Activated B cell treated with CpG ODN at 0.5 μM for 24 hours (primary cell): ENCODE measurements around the gene RPS15. TPM values are rescaled to one million over a fixed set of nuclear protein-coding genes. Genes with fewer than 3 reads are reported as not detected.

Experiments
- ATAC-seq: fragments of 200-7000 bp; cut with Tn5 transposase; one replicate; pipeline ENCODE4 v1.10.0; 2021; ENCODE audit warnings: low read depth, mild to moderate bottlenecking, moderate library complexity
- CTCF ChIA-PET: fragments of 350-600 bp; sonication (Branson Sonifier 250); formaldehyde crosslinking; loops from one replicate; lab custom pipeline; 2021; ENCODE audit warnings: antibody characterized with exemption; lab: Charles Lee
- POLR2A ChIA-PET: fragments of 350-600 bp; sonication (Branson Sonifier 250); formaldehyde crosslinking; loops from one replicate; lab custom pipeline; 2021; ENCODE audit warnings: antibody characterized with exemption; lab: Charles Lee
- DNase-seq: peaks from one replicate; pipeline ENCODE4 v3.0.0; 2022
- H3K27ac Mint-ChIP-seq: one replicate; pipeline ENCODE4 v1.8.0; 2020; ENCODE audit warnings: mixed read lengths
- H3K27me3 Mint-ChIP-seq: one replicate; pipeline ENCODE4 v1.8.0; 2021; ENCODE audit warnings: mixed read lengths
- H3K36me3 Mint-ChIP-seq: one replicate; pipeline ENCODE4 v1.8.0; 2021; ENCODE audit warnings: low read depth, mixed read lengths
- H3K4me1 Mint-ChIP-seq: one replicate; pipeline ENCODE4 v1.8.0; 2021; ENCODE audit warnings: mixed read lengths
- H3K4me3 Mint-ChIP-seq: one replicate; pipeline ENCODE4 v1.8.0; 2020; ENCODE audit warnings: mild to moderate bottlenecking, mixed read lengths
- H3K9me3 Mint-ChIP-seq: one replicate; pipeline ENCODE4 v1.8.0; 2020; ENCODE audit warnings: mixed read lengths
- CTCF ChIP-seq: fragments of 200-600 bp; IDR thresholded peaks from one replicate; pipeline ENCODE4 v1.8.0; 2022; ENCODE audit warnings: antibody characterized with exemption, mild to moderate bottlenecking
- intact Hi-C: fragments of 100-400 bp; cut with micrococcal nuclease; formaldehyde crosslinking; loops from one replicate; pipeline ENCODE4 v1.15.1; 2024
- total RNA-seq: library from RNA; stranded (reverse); gene quantifications from 2 replicates; pipeline ENCODE4 v1.2.3, GENCODE V29; 2022

RPS15 gene
- total RNA-seq, 1 donor from 2014 or later: 1,788 TPM

DNA sequence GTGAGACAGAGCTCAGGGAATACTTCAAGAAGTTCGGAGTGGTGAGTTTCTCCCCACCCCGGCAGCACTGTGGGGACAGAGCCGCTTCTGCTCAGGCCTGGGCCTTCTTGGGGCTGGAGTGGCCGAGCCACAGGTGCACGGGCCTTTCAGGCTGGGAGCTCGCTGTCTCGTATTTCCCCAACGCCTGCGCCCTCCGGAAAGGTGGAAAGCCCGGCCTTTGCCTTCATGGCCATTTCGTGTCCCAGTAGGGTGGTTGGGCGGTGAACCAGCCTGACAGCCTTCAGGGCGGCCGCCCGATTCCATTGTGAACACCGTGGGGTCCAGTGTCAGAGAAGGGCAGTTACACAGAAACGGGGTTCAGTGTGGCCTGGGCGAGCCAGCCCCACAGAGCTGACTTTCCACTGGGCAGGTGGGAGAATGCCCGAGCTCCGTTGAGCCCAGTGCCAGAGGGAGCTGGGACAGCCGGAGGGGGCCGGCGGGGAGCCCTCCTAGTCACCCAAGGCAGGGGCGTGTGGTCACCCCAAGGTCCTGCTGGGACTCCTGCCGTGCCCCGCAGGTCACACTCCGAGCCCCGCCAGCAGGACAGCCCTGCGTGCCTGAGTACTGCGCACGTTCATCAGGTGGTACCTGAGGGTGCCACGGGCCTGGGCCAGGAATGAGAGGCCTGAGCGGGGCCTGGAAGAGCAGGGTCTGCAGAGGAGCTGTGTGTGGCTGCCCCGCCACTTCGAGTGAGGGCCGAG, 16.8 kb upstream of the RPS15 start:
- TF ChIP-seq CTCF: no peak
- ATAC-seq (no peak), DNase-seq (no peak)
- H3K36me3 Mint-ChIP-seq: peaks cover 77% of the 10 kb centered on the region
- no peaks in the 10 kb centered on the region for H3K9me3 Mint-ChIP-seq
- H3K4me3 Mint-ChIP-seq: no peak overlapping the region
- intact Hi-C loops: no loop called here
- ChIA-PET CTCF (no interaction called here), POLR2A (no interaction called here)
- H3K27ac Mint-ChIP-seq: no peak overlapping the region
- peaks cover 5% of the 10 kb centered on the region for H3K4me1 Mint-ChIP-seq
- H3K27me3 Mint-ChIP-seq: no peaks in the 10 kb centered on the region

GRCh38 chr19:1421958-1422305, 16.3 kb upstream of the RPS15 start:
- POLR2A ChIA-PET: no interaction called here
- Mint-ChIP-seq H3K27me3 (no peaks in the 10 kb centered on the region), H3K36me3 (peaks cover 77% of the 10 kb centered on the region), H3K4me1 (peaks cover 3% of the 10 kb centered on the region), H3K9me3 (no peaks in the 10 kb centered on the region), H3K27ac (no peak overlapping the region), H3K4me3 (no peak overlapping the region)
- no peak for DNase-seq
- TF ChIP-seq CTCF: no peak
- intact Hi-C loops: no loop called here
- no peak for ATAC-seq
- CTCF ChIA-PET: no interaction called here

GRCh38 chr19:1422360-1422759, 15.8 kb upstream of the RPS15 start:
- Mint-ChIP-seq H3K27ac (no peak overlapping the region), H3K36me3 (peaks cover 79% of the 10 kb centered on the region), H3K9me3 (no peaks in the 10 kb centered on the region), H3K4me1 (peaks cover 3% of the 10 kb centered on the region), H3K27me3 (no peaks in the 10 kb centered on the region), H3K4me3 (no peak overlapping the region)
- ATAC-seq (no peak), DNase-seq (no peak)
- CTCF ChIA-PET: no interaction called here
- TF ChIP-seq CTCF: no peak
- POLR2A ChIA-PET: no interaction called here
- intact Hi-C loops: no loop called here

DNA sequence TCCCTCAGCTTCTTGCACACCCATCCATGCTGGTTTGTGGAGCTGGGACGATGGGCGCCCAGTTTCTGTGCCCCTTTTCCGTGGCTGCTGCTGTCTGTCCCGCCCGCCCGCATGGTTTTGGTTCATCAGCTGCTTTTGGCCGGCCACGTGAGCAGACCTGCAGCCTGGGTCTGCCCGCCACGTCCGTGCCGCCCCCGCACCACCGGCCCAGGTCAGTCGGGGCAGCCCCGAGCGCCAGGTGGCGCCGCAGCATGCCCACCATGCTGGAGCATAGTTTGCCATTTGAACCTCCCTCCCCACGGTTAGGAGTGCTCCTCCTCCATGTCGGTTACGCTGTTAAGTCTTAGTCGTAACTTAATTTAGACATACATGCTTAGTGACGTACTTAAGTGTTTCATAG, 15.3 kb upstream of the RPS15 start:
- CTCF ChIA-PET: no interaction called here
- Mint-ChIP-seq H3K4me3 (no peak overlapping the region), H3K36me3 (peaks cover 78% of the 10 kb centered on the region)

More for the DNA sequence above, 15.3 kb upstream of the RPS15 start:
- TF ChIP-seq CTCF: no peak
- intact Hi-C loops: no loop called here
- DNase-seq: no peak
- Mint-ChIP-seq H3K27ac (no peak overlapping the region), H3K4me1 (peaks cover 3% of the 10 kb centered on the region), H3K27me3 (no peaks in the 10 kb centered on the region), H3K9me3 (no peaks in the 10 kb centered on the region)
- POLR2A ChIA-PET: no interaction called here
- ATAC-seq: no peak
